NB4 (cell line): Measurements from ENCODE around the gene LMO7.

Experiments used
- CTCF ChIP-seq: IDR thresholded peaks from one replicate; pipeline ENCODE4 v1.5.1; 2012; ENCODE audit warnings: low read depth, low read length
- MAX ChIP-seq: IDR thresholded peaks from 2 replicates; pipeline ENCODE4 v1.6.1; 2011; ENCODE audit warnings: low read depth, low read length
- POLR2A ChIP-seq: IDR thresholded peaks from 2 replicates; pipeline ENCODE4 v1.6.1; 2011; ENCODE audit warnings: mild to moderate bottlenecking; ENCODE audit not compliant: insufficient read length; ENCODE audit errors: extremely low read depth

- TF ChIP-seq CTCF: no peak
- no peak for TF ChIP-seq MAX
- no peak for TF ChIP-seq POLR2A
These were observed 118.8 kb downstream of the LMO7 start for GRCh38 chr13:75754936-75755335.
